Fibroblast of lung (primary cell): Measurements from ENCODE around the gene DPYD.

Experiments used
- EZH2 ChIP-seq: IDR thresholded peaks from 2 replicates; pipeline ENCODE4 v1.5.1; 2012; ENCODE audit warnings: low read length, control low read depth, mild to moderate bottlenecking; ENCODE audit errors: missing control alignments
- TF ChIP-seq, protein P1 (sequence below), 2 donors: IDR thresholded peaks in 1 of 2; conservative IDR thresholded peaks in 1 of 2; 1 replicate in 1 of 2; 2 replicates in 1 of 2; pipeline ENCODE4 v1.5.1; 2011 to 2012; ENCODE audit warnings: low read length in 2 of 2, control low read depth in 1 of 2, inconsistent platforms in 1 of 2, low read depth in 1 of 2, mild to moderate bottlenecking in 1 of 2

GRCh38 chr1:97164276-97164639, 756.6 kb downstream of the DPYD start:
- TF ChIP-seq, protein P1, sequence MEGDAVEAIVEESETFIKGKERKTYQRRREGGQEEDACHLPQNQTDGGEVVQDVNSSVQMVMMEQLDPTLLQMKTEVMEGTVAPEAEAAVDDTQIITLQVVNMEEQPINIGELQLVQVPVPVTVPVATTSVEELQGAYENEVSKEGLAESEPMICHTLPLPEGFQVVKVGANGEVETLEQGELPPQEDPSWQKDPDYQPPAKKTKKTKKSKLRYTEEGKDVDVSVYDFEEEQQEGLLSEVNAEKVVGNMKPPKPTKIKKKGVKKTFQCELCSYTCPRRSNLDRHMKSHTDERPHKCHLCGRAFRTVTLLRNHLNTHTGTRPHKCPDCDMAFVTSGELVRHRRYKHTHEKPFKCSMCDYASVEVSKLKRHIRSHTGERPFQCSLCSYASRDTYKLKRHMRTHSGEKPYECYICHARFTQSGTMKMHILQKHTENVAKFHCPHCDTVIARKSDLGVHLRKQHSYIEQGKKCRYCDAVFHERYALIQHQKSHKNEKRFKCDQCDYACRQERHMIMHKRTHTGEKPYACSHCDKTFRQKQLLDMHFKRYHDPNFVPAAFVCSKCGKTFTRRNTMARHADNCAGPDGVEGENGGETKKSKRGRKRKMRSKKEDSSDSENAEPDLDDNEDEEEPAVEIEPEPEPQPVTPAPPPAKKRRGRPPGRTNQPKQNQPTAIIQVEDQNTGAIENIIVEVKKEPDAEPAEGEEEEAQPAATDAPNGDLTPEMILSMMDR (conservative IDR thresholded peaks at IDR 0.05 in 1 of 2, IDR thresholded peaks at IDR 0.05 in 1 of 2; ENCODE audit: low read depth in 1 of 2, low read length in 2 of 2): no peak
- no peak for TF ChIP-seq EZH2
